Activated CD8-positive, alpha-beta memory T cell treated with anti-CD3 and anti-CD28 coated beads, Interleukin-2, amount 10 ng/mL, durations not matched to agents 7 days and 5 days (primary cell): Measurements from ENCODE around the gene NEK11. TPM values are rescaled to one million over a fixed set of nuclear protein-coding genes. Genes with fewer than 3 reads are reported as not detected.
A peak's percentile ranks its signal among the peaks of the same experiment; 100 is the strongest.
"Not testable (repeated sequence)": the region's sequence is repeated elsewhere in the genome, so short reads cannot be mapped to it uniquely, and the experiment has no call there.

Experiments
- ATAC-seq: fragments of 150-1000 bp; cut with Tn5 transposase; one replicate; pipeline ENCODE4 v1.10.0; 2021; ENCODE audit warnings: moderate library complexity
- CTCF ChIA-PET: fragments of 350-600 bp; sonication (Branson Sonifier 250); formaldehyde crosslinking; loops from one replicate; lab custom pipeline; 2021; ENCODE audit warnings: antibody characterized with exemption; lab: Charles Lee
- DNase-seq: peaks from one replicate; pipeline ENCODE4 v3.0.0-alpha.2; 2020
- H3K27ac Mint-ChIP-seq: one replicate; pipeline ENCODE4 v1.8.0; 2021; ENCODE audit warnings: mild to moderate bottlenecking, mixed read lengths
- H3K27me3 Mint-ChIP-seq: one replicate; pipeline ENCODE4 v1.8.0; 2021; ENCODE audit warnings: mixed read lengths
- H3K36me3 Mint-ChIP-seq: one replicate; pipeline ENCODE4 v1.8.0; 2021; ENCODE audit warnings: mild to moderate bottlenecking, mixed read lengths
- H3K4me1 Mint-ChIP-seq: one replicate; pipeline ENCODE4 v1.8.0; 2021; ENCODE audit warnings: mixed read lengths
- H3K4me3 Mint-ChIP-seq: one replicate; pipeline ENCODE4 v1.8.0; 2021; ENCODE audit warnings: mild to moderate bottlenecking, moderate library complexity, mixed read lengths
- H3K9me3 Mint-ChIP-seq: one replicate; pipeline ENCODE4 v1.8.0; 2022; ENCODE audit warnings: low read depth, mixed read lengths
- total RNA-seq, 2 experiments: library from RNA; stranded (reverse); gene quantifications; one replicate each; pipeline ENCODE4 v1.2.3, GENCODE V29; 2021

The NEK11 gene
- total RNA-seq, 2 experiments from 2014 or later, result 0.96 to 1.3 TPM

GRCh38 chr3:131356006-131356595, 329.4 kb downstream of the NEK11 start:
- DNase-seq (no peak), ATAC-seq (no peak)
- H3K4me1 Mint-ChIP-seq, result peaks cover 1% of the 10 kb centered on the region
- H3K9me3 Mint-ChIP-seq, result no peaks in the 10 kb centered on the region
- H3K27me3 Mint-ChIP-seq, result peaks cover 4% of the 10 kb centered on the region
- no peaks in the 10 kb centered on the region for H3K36me3 Mint-ChIP-seq
- H3K27ac Mint-ChIP-seq, result no peak overlapping the region
- H3K4me3 Mint-ChIP-seq, result no peak overlapping the region
- CTCF ChIA-PET, result no interaction called here

DNA sequence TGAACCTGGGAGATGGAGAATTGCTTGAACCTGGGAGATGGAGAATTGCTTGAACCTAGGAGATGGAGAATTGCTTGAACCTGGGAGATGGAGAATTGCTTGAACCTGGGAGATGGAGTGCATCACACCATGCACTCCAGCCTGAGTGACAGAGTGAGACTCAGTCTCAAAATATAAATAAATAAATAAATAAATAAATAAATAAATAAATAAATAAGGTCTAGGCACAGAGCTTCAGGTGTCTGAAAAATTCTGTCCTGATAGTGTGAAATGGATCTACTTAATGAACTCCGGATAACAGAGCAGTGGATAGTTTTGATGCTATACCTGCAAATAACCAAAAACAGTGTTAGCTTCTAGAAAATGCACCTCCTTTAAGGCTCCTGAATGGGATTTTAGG, 330.6 kb downstream of the NEK11 start:
- Mint-ChIP-seq H3K4me3 (no peak overlapping the region), H3K27me3 (peaks cover 8% of the 10 kb centered on the region), H3K36me3 (peaks cover under 1% of the 10 kb centered on the region), H3K9me3 (no peaks in the 10 kb centered on the region), H3K27ac (no peak overlapping the region), H3K4me1 (peaks cover 9% of the 10 kb centered on the region)
- CTCF ChIA-PET, result no interaction called here
- DNase-seq (no peak), ATAC-seq (no peak)

- DNase-seq, result no peak
- Mint-ChIP-seq H3K4me1 (peaks cover 13% of the 10 kb centered on the region), H3K4me3 (no peak overlapping the region), H3K9me3 (no peaks in the 10 kb centered on the region), H3K36me3 (peaks cover 3% of the 10 kb centered on the region), H3K27ac (no peak overlapping the region), H3K27me3 (peaks cover 25% of the 10 kb centered on the region)
- no peak for ATAC-seq
- CTCF ChIA-PET, result no interaction called here
These were observed 333.6 kb downstream of the NEK11 start for GRCh38 chr3:131360191-131360755.

DNA sequence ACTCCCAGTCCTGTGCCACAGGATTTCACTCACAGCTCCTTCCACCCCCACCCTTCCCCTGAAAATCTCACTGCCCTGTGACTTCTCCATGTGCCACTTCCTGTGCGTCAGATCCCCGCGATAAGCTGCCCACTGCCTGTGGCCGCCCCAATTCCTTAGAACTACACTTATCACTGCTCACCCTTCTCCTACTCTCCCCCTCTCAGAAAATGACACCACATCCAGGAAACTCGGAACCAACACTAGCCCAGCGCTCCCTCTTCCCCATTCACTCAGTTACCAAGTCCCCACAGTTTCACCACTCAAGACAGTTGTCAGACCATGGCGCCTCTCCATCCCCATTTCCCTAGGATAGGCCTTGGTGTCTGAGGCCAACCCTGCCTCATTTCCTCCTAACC, 334.4 kb downstream of the NEK11 start:
- H3K36me3 Mint-ChIP-seq, H3K9me3 Mint-ChIP-seq, CTCF ChIA-PET, ATAC-seq, H3K27ac Mint-ChIP-seq, H3K4me3 Mint-ChIP-seq, DNase-seq: not testable (repeated sequence)
- Mint-ChIP-seq H3K27me3 (peaks cover 32% of the 10 kb centered on the region), H3K4me1 (peaks cover 13% of the 10 kb centered on the region)

DNA sequence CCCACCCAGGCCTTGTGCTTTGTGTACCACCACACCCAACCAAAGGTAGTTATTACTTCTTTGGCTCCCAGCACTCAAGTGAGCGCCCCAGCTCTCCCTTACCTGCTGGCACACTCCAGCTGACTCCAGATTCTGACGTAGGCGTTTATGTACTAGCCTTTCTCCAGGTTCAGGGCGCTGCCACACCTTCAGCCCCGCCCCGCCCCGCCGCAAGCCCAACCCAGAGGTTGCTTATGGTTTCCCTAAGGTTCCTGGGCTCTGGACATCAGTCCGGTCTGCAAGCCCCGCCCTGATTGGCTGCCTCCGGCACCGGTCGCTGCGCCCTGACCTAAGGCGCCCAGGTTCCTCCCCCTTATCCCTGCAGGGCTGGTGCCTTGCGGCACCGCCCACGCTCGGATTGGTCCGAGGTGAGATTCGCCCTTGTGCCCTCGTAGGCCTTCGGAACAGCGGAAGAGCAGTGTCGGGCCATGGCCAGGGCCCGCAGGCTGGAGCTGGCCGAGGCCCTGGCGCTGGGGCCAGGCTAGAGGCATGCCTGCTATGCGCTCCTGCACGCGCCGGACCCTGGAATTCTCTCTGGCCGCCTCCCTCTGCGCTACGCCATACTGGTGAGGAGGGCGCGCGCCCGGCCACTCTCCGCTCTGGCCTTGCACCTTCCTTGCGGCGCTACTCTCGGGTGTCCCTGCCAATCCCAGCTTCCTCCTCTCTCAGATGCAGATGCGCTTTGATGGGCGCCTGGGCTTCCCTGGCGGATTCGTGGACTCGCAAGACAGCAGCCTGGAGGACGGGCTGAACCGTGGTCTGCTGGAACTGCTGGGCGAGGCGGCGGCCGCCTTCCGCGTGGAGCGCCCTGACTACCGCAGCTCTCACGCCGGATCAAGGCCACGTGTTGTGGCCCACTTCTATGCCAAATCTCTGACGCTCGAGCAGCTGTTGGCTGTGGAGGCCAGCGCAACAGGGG, 335.1 kb downstream of the NEK11 start:
- Mint-ChIP-seq H3K9me3 (no peaks in the 10 kb centered on the region), H3K36me3 (peaks cover 3% of the 10 kb centered on the region), H3K27me3 (peaks cover 32% of the 10 kb centered on the region), H3K27ac (no peak overlapping the region), H3K4me3 (peak overlapping the region; percentile 58), H3K4me1 (peaks cover 13% of the 10 kb centered on the region)
- DNase-seq, result no peak
- CTCF ChIA-PET, result no interaction called here
- ATAC-seq, result peak; percentile 79

- H3K9me3 Mint-ChIP-seq, result no peaks in the 10 kb centered on the region
- H3K27ac Mint-ChIP-seq, result no peak overlapping the region
- H3K36me3 Mint-ChIP-seq, result peaks cover 3% of the 10 kb centered on the region
- no peak for ATAC-seq
- no peak for DNase-seq
- peaks cover 32% of the 10 kb centered on the region for H3K27me3 Mint-ChIP-seq
- peaks cover 13% of the 10 kb centered on the region for H3K4me1 Mint-ChIP-seq
- CTCF ChIA-PET, result interaction anchor here (1.4 kb wide), 1 partner anchor 13 kb away, joined by 3 read pairs; no protein-coding TSS in a partner anchor
- H3K4me3 Mint-ChIP-seq, result no peak overlapping the region
These were observed 336.6 kb downstream of the NEK11 start for GRCh38 chr3:131363275-131363674.

DNA sequence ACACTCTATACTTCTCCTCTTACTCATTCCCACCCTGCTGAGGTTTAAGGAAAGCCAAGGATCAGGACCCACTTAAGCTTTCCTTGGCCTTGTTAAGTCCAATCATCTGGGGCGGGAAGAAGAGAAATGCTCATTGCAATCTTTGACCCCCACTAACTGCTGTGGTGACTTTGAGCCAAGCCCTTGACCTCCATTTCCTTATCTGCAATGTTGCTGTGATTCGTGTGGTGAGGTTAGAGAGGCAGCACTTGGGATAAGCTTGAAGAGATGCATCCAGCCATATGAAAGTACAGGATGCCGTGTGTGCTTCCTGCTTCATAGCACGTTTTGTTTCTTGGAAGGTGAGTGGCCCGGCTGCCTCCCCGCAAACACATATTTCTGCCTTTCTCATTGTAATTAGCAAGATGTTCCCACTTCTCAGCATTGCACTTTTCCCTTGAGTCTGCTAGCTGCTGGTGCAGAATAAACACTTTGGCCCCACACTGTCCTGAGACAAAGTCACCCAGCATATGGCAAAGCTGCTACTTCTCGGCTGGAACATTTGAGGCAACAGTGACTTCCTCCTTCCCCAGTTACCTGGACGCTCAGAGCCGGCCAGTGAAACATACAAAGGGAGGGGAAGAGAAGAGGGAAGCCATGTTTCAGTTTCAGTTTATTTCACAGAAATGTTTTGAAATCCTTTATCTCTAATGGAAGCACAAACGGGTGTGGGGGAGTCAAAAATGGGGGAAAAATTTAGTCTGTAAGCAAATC, 344.4 kb downstream of the NEK11 start:
- ATAC-seq (no peak), DNase-seq (no peak)
- CTCF ChIA-PET, result no interaction called here
- Mint-ChIP-seq H3K36me3 (peaks cover 3% of the 10 kb centered on the region), H3K9me3 (no peaks in the 10 kb centered on the region), H3K4me1 (peaks cover 4% of the 10 kb centered on the region), H3K27ac (no peak overlapping the region), H3K4me3 (no peak overlapping the region), H3K27me3 (no peaks in the 10 kb centered on the region)

DNA sequence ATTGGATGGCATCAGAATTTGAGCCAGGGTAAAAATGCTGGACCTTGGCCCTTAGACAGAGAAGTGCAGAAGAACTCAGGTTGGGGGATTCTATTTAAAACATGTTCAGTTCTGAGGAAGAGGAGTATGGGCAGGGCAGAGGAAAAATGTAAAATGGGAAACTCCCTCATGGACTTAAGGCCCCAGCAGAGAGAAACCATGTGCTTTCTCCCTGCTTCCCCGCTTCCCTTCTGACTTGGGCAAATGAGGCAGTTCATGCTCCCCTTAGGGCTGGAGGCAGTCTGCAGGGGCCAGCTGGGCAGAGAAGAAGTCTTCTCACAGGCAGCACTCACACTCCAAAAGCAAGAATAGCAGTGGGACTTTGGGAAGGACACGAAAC, 345.0 kb downstream of the NEK11 start:
- Mint-ChIP-seq H3K4me3 (no peak overlapping the region), H3K9me3 (no peaks in the 10 kb centered on the region), H3K36me3 (peaks cover 3% of the 10 kb centered on the region), H3K4me1 (peaks cover 4% of the 10 kb centered on the region), H3K27ac (no peak overlapping the region), H3K27me3 (no peaks in the 10 kb centered on the region)
- DNase-seq (no peak), ATAC-seq (no peak)
- CTCF ChIA-PET, result no interaction called here

- Mint-ChIP-seq H3K4me1 (peaks cover 4% of the 10 kb centered on the region), H3K9me3 (no peaks in the 10 kb centered on the region), H3K27me3 (no peaks in the 10 kb centered on the region), H3K36me3 (peaks cover 3% of the 10 kb centered on the region), H3K27ac (no peak overlapping the region), H3K4me3 (no peak overlapping the region)
- no peak for DNase-seq
- CTCF ChIA-PET, result no interaction called here
- ATAC-seq, result no peak
These were observed 348.1 kb downstream of the NEK11 start for GRCh38 chr3:131374741-131375140.

DNA sequence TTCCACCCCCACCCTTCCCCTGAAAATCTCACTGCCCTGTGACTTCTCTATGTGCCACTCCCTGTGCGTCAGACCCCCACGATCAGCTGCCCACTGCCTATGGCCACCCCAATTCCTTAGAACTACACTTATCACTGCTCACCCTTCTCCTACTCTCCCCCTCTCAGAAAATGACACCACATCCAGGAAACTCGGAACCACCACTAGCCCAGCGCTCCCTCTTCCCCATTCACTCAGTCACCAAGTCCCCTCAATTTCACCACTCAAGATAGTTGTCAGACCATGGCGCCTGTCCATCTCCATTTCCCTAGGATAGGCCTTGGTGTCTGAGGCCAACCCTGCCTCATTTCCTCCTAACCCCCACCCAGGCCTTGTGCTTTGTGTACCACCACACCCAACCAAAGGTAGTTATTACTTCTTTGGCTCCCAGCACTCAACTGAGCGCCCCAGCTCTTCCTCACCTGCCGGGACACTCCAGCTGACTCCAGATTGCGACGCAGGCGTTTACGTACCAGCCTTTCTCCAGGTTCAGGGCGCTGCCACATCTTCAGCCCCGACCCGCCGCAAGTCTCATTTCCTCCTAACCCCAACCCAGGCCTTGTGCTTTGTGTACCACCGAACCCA, 354.3 kb downstream of the NEK11 start:
- Mint-ChIP-seq H3K4me1 (peaks cover 22% of the 10 kb centered on the region), H3K36me3 (peaks cover 15% of the 10 kb centered on the region), H3K4me3 (peak overlapping the region; percentile 93), H3K27ac (peak overlapping the region; percentile 92)
- DNase-seq, ATAC-seq, H3K9me3 Mint-ChIP-seq, H3K27me3 Mint-ChIP-seq: not testable (repeated sequence)
- CTCF ChIA-PET, result interaction anchor here (0.6 to 2.1 kb wide), 4 partner anchors 37 to 347 kb away, joined by 3 to 11 read pairs (median 4); no protein-coding TSS in a partner anchor

DNA sequence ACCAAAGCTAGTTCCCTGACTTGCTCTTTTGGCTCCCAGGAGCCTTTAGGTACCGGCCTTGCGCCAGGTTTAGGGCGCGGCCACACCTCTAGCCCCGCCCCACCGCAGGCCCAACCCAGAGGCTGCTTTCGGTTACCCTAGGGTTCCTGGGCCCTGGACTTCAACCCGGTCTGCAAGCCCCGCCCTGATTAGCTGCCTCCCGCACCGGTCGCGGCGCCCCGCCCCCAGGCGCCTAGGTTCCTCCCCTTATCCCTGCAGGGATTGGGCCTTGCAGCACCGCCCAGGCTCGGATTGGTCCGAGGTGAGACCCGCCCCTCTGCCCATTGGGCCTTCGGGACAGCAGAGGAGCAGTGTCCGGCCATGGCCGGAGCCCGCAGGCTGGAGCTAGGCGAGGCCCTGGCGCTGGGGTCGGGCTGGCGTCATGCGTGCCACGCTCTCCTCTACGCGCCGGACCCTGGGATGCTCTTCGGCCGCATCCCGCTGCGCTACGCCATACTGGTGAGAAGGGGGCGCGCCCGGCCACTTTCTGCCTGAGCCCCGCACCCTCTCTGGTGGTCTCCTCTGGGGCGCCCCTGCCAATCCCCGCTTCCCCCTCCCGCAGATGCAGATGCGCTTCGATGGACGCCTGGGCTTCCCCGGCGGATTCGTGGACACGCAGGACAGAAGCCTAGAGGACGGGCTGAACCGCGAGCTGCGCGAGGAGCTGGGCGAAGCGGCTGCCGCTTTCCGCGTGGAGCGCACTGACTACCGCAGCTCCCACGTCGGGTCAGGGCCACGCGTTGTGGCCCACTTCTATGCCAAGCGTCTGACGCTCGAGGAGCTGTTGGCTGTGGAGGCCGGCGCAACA, 355.0 kb downstream of the NEK11 start, which contains the start of gene NUDT16:
NUDT16 (plus strand) TSS at position 330 of the 847 bp plus-strand sequence; CDS start at position 361, 31 bp downstream.
- H3K9me3 Mint-ChIP-seq, result no peaks in the 10 kb centered on the region
- DNase-seq (peak; percentile 99), ATAC-seq (peak; percentile 99)
- no peaks in the 10 kb centered on the region for H3K27me3 Mint-ChIP-seq
- CTCF ChIA-PET, result interaction anchor here (0.6 to 2.1 kb wide), 6 partner anchors 35 to 348 kb away, joined by 3 to 11 read pairs (median 4); no protein-coding TSS in a partner anchor
- peak within 1 kb of the TSS; percentile 92 for H3K27ac Mint-ChIP-seq
- peaks cover 29% of the 10 kb centered on the region for H3K4me1 Mint-ChIP-seq
- H3K4me3 Mint-ChIP-seq, result peak within 1 kb of the TSS; percentile 93
- peaks cover 15% of the 10 kb centered on the region for H3K36me3 Mint-ChIP-seq
